ENCODE measurements around the gene C1orf226.
"Not testable (repeated sequence)": the region's sequence is repeated elsewhere in the genome, so short reads cannot be mapped to it uniquely, and the experiment has no call there.

C1orf226 gene

GRCh38 chr1:162381383-162381782 lies at the start of gene C1orf226:
Gene C1orf226 (plus strand): TSS chr1:162381728. CDS start chr1:162381902, 174 bp downstream.
- Mint-ChIP-seq H3K4me1 (no peaks in the 10 kb centered on the region), H3K36me3 (ENCODE audit: insufficient read depth) (no peaks in the 10 kb centered on the region), H3K27me3 (peaks cover 15% of the 10 kb centered on the region), H3K9me3 (no peaks in the 10 kb centered on the region), H3K4me3 (no peak within 1 kb of the TSS), H3K27ac (ENCODE audit: low read depth) (no peak within 1 kb of the TSS)
- ATAC-seq (replicated peaks; ENCODE audit: extremely low read depth, poor library complexity, severe bottlenecking) (no peak), DNase-seq (ENCODE audit: low spot score in 2 of 2) (no peak)

- no peaks in the 10 kb centered on the region for H3K36me3 Mint-ChIP-seq (ENCODE audit: insufficient read depth)
- DNase-seq (ENCODE audit: low spot score in 2 of 2) (no peak), ATAC-seq (replicated peaks; ENCODE audit: extremely low read depth, poor library complexity, severe bottlenecking) (no peak)
- peaks cover 53% of the 10 kb centered on the region for H3K27me3 Mint-ChIP-seq
- H3K27ac Mint-ChIP-seq (ENCODE audit: low read depth) = no peak overlapping the region
- no peaks in the 10 kb centered on the region for H3K9me3 Mint-ChIP-seq
- no peak overlapping the region for H3K4me3 Mint-ChIP-seq
- no peaks in the 10 kb centered on the region for H3K4me1 Mint-ChIP-seq
Measured at GRCh38 chr1:162333991-162334390, 47.5 kb upstream of the C1orf226 start.

- DNase-seq (ENCODE audit: low spot score in 2 of 2) = no peak
- H3K9me3 Mint-ChIP-seq = no peaks in the 10 kb centered on the region
- no peaks in the 10 kb centered on the region for H3K36me3 Mint-ChIP-seq (ENCODE audit: insufficient read depth)
- no peak overlapping the region for H3K4me3 Mint-ChIP-seq
- H3K4me1 Mint-ChIP-seq = no peaks in the 10 kb centered on the region
- H3K27ac Mint-ChIP-seq (ENCODE audit: low read depth) = no peak overlapping the region
- no peak for ATAC-seq (replicated peaks; ENCODE audit: extremely low read depth, poor library complexity, severe bottlenecking)
- peaks cover 64% of the 10 kb centered on the region for H3K27me3 Mint-ChIP-seq
Measured at GRCh38 chr1:162335126-162335525, 46.4 kb upstream of the C1orf226 start.

GRCh38 chr1:162336621-162337285 lies 44.8 kb upstream of the C1orf226 start:
- H3K4me1 Mint-ChIP-seq = no peaks in the 10 kb centered on the region
- H3K36me3 Mint-ChIP-seq (ENCODE audit: insufficient read depth) = no peaks in the 10 kb centered on the region
- H3K27ac Mint-ChIP-seq (ENCODE audit: low read depth) = no peak overlapping the region
- H3K9me3 Mint-ChIP-seq = no peaks in the 10 kb centered on the region
- peaks cover 69% of the 10 kb centered on the region for H3K27me3 Mint-ChIP-seq
- ATAC-seq (replicated peaks; ENCODE audit: extremely low read depth, poor library complexity, severe bottlenecking) (no peak), DNase-seq (ENCODE audit: low spot score in 2 of 2) (no peak)
- H3K4me3 Mint-ChIP-seq = no peak overlapping the region

GRCh38 chr1:162342452-162342983 lies 39.0 kb upstream of the C1orf226 start:
- ATAC-seq (replicated peaks; ENCODE audit: extremely low read depth, poor library complexity, severe bottlenecking) (no peak), DNase-seq (ENCODE audit: low spot score in 2 of 2) (no peak)
- Mint-ChIP-seq H3K27ac (ENCODE audit: low read depth) (no peak overlapping the region), H3K4me3 (no peak overlapping the region), H3K4me1 (no peaks in the 10 kb centered on the region), H3K9me3 (no peaks in the 10 kb centered on the region), H3K36me3 (ENCODE audit: insufficient read depth) (peaks cover 1% of the 10 kb centered on the region), H3K27me3 (peaks cover 51% of the 10 kb centered on the region)

- peaks cover 1% of the 10 kb centered on the region for H3K36me3 Mint-ChIP-seq (ENCODE audit: insufficient read depth)
- no peak for ATAC-seq (replicated peaks; ENCODE audit: extremely low read depth, poor library complexity, severe bottlenecking)
Measured at GRCh38 chr1:162343470-162343869, 38.1 kb upstream of the C1orf226 start.

GRCh38 chr1:162347281-162347680 lies 34.2 kb upstream of the C1orf226 start:
- no peaks in the 10 kb centered on the region for H3K4me1 Mint-ChIP-seq
- no peak overlapping the region for H3K4me3 Mint-ChIP-seq
- H3K9me3 Mint-ChIP-seq = no peaks in the 10 kb centered on the region
- peaks cover 1% of the 10 kb centered on the region for H3K36me3 Mint-ChIP-seq (ENCODE audit: insufficient read depth)
- H3K27me3 Mint-ChIP-seq = peaks cover 33% of the 10 kb centered on the region
- no peak overlapping the region for H3K27ac Mint-ChIP-seq (ENCODE audit: low read depth)
- DNase-seq (ENCODE audit: low spot score in 2 of 2) (no peak), ATAC-seq (replicated peaks; ENCODE audit: extremely low read depth, poor library complexity, severe bottlenecking) (no peak)

More at GRCh38 chr1:162343470-162343869, 38.1 kb upstream of the C1orf226 start:
- no peaks in the 10 kb centered on the region for H3K4me1 Mint-ChIP-seq
- no peaks in the 10 kb centered on the region for H3K9me3 Mint-ChIP-seq
- no peak overlapping the region for H3K27ac Mint-ChIP-seq (ENCODE audit: low read depth)
- H3K4me3 Mint-ChIP-seq = no peak overlapping the region
- H3K27me3 Mint-ChIP-seq = peaks cover 41% of the 10 kb centered on the region
- DNase-seq (ENCODE audit: low spot score in 2 of 2) = no peak

GRCh38 chr1:162349635-162350330 lies 31.7 kb upstream of the C1orf226 start:
- no peak overlapping the region for H3K4me3 Mint-ChIP-seq
- H3K27me3 Mint-ChIP-seq = peaks cover 37% of the 10 kb centered on the region
- H3K4me1 Mint-ChIP-seq = no peaks in the 10 kb centered on the region
- no peaks in the 10 kb centered on the region for H3K9me3 Mint-ChIP-seq
- DNase-seq (ENCODE audit: low spot score in 2 of 2) = no peak
- ATAC-seq (replicated peaks; ENCODE audit: extremely low read depth, poor library complexity, severe bottlenecking) = no peak
- H3K36me3 Mint-ChIP-seq (ENCODE audit: insufficient read depth) = peaks cover 1% of the 10 kb centered on the region
- no peak overlapping the region for H3K27ac Mint-ChIP-seq (ENCODE audit: low read depth)

- Mint-ChIP-seq H3K4me1 (no peaks in the 10 kb centered on the region), H3K27ac (ENCODE audit: low read depth) (peak overlapping the region; percentile 4), H3K27me3 (peaks cover 53% of the 10 kb centered on the region), H3K9me3 (no peaks in the 10 kb centered on the region), H3K4me3 (no peak overlapping the region), H3K36me3 (ENCODE audit: insufficient read depth) (peaks cover 1% of the 10 kb centered on the region)
- no peak for ATAC-seq (replicated peaks; ENCODE audit: extremely low read depth, poor library complexity, severe bottlenecking)
- DNase-seq (ENCODE audit: low spot score in 2 of 2) = no peak
Measured at GRCh38 chr1:162351246-162351842, 30.2 kb upstream of the C1orf226 start.

- H3K4me3 Mint-ChIP-seq; H3K36me3 Mint-ChIP-seq (ENCODE audit: insufficient read depth); H3K4me1 Mint-ChIP-seq; DNase-seq (ENCODE audit: low spot score in 2 of 2); ATAC-seq (replicated peaks; ENCODE audit: extremely low read depth, poor library complexity, severe bottlenecking); H3K9me3 Mint-ChIP-seq: not testable (repeated sequence)
- Mint-ChIP-seq H3K27me3 (peaks cover 58% of the 10 kb centered on the region), H3K27ac (ENCODE audit: low read depth) (peak overlapping the region; percentile 4)
Measured at GRCh38 chr1:162351874-162352273, 29.7 kb upstream of the C1orf226 start.

GRCh38 chr1:162353078-162353477 lies 28.4 kb upstream of the C1orf226 start:
- Mint-ChIP-seq H3K27me3 (peaks cover 70% of the 10 kb centered on the region), H3K9me3 (no peaks in the 10 kb centered on the region), H3K27ac (ENCODE audit: low read depth) (no peak overlapping the region), H3K36me3 (ENCODE audit: insufficient read depth) (no peaks in the 10 kb centered on the region), H3K4me3 (no peak overlapping the region), H3K4me1 (no peaks in the 10 kb centered on the region)
- DNase-seq (ENCODE audit: low spot score in 2 of 2) (no peak), ATAC-seq (replicated peaks; ENCODE audit: extremely low read depth, poor library complexity, severe bottlenecking) (no peak)

- Mint-ChIP-seq H3K27me3 (peaks cover 72% of the 10 kb centered on the region), H3K36me3 (ENCODE audit: insufficient read depth) (no peaks in the 10 kb centered on the region), H3K9me3 (no peaks in the 10 kb centered on the region), H3K27ac (ENCODE audit: low read depth) (no peak overlapping the region), H3K4me3 (no peak overlapping the region), H3K4me1 (no peaks in the 10 kb centered on the region)
- no peak for DNase-seq (ENCODE audit: low spot score in 2 of 2)
- ATAC-seq (replicated peaks; ENCODE audit: extremely low read depth, poor library complexity, severe bottlenecking) = no peak
Measured at GRCh38 chr1:162353702-162354101, 27.8 kb upstream of the C1orf226 start.
